Occipital lobe (tissue), 2 donors: Measurements from ENCODE around the gene TSPAN5. TPM values are rescaled to one million over a fixed set of nuclear protein-coding genes. Genes with fewer than 3 reads are reported as not detected.
A peak's percentile ranks its signal among the peaks of the same experiment; 100 is the strongest.

Source experiments
- DNase-seq: peaks from one replicate; lab custom pipeline; 2025; lab: John Stamatoyannopoulos, UW
- total RNA-seq: library from RNA; depleted of rRNA; stranded (reverse); fragments of >200 nt; gene quantifications from one replicate; pipeline ENCODE4 v1.2.3, GENCODE V29; 2014

Gene TSPAN5
- total RNA-seq, 1 donor from 2014 or later, result 90.5 TPM

DNA sequence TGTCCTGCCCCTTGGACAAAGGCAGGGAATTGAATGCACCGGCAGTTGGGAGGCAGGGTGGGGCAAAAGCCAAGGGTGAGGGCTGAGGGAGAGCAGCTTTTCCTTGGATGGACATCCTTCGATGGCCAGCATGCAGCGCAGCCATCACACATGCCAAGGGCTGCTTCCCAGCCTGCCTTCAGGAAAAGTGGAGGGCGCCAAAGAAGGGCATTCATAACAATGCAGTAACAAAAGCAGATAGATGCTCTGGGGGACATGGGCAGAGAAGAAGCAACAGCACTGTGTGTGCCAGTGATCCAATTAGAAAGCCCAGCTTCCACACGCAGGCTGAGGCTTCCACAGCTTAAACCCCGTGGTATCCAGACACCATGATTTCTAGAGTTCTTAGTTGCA is 71.5 kb downstream of the TSPAN5 start:
- DNase-seq, result no peak

DNA sequence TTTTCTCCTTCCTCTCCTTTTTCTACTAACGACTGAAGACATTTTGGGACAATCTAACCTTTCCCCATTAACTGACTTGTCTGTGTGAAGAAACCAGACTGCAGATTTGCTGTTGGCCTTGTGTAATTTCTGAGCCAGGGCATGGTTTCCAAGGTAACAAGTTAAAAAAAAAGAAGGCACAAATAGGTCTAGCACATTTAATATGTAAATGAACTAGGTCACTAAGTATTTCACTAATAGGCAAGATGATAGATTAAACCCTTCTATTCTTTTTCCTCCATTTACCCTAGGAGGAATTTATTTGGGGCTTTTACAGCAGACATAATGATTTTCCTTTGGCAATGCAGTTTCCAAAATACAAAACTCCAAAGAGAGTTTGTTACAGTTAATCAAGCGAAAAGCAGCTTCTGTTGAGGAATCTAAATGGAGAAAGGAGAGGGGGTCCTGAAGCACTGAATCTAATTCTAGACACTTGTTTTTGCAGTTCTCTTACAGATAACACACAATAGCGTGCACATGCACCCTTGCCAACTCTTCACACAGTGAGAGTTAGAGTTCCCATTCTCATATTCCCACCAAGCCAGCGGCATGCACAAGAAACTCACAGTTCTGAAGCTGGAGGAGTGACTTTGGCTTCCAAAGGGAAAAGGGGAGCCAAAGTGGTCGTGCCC is 72.0 kb downstream of the TSPAN5 start:
- DNase-seq, result no peak

DNA sequence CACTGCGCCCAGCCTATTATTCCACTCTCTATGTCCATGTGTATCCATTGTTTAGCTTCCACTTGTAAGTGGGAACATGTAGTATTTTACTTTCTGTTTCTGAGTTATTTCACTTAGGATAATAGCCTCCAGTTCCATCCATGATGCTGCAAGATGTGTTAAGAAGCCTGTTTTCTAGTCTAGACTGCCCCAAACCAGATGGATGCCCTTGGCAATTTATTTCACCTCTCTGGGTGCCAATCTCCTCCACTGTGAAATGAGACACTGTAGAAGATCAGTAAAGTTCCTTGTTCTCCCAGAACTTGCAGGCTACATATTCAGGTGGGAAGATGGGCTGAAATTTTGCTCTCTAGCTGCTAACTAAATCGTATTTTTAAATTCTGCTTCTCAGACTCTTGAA is 72.8 kb downstream of the TSPAN5 start:
- DNase-seq, result no peak

DNA sequence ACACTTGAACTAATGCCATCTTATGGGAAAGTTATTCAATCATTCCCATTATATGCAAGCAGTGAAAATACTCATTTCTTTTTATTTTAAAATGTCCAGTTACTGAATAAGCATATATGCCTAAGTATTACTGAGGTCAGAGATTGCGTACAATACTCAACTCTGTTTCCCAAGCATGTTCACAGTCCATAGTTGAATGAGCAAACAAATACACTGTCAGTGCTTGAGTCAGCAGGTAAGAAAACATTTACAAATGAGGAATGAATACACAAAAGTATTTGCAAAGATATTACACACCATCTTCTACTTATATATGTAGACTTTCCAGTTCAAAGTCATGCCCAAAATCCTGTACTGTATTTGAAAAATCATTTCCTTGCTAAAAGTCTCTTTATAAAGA is 74.1 kb downstream of the TSPAN5 start:
- DNase-seq, result no peak

DNA sequence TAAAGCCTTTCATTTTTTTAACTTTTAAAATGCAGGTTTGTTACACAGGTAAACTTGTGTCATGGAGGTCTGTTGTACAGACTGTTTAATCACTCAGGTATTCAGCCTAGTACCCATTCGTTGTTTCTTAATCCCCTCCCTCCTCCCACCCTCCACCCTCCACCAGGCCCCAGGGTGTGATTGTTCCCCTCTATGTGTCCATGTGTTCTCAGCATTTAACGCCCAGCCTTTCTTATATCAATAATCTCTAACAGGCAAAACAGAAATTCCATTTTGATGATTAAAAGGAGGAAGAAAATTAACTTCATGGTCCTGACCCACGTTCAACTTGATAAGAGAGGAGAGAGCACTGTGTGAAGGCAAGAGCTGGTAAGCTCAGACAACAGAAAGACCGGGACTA is 75.1 kb downstream of the TSPAN5 start:
- DNase-seq, result no peak

DNA sequence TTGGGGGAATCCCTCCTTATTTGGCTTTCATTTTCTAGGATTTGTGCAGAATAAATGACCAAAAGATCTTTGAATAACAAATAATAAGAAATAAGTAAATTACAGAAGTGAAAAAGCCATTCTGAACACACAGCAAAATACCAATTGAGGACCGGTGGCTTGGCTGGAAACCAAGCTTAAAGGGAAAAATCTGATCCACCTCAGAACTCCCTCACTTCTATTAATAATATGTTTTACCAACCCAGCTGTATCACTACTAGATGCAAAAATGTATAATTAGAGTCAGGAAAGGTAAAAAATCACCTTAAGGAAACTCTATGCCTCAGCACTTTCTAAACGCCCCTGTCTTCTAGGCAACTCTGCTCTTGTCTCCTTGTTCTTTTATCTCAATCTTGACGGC is 77.3 kb downstream of the TSPAN5 start:
- DNase-seq, result no peak

DNA sequence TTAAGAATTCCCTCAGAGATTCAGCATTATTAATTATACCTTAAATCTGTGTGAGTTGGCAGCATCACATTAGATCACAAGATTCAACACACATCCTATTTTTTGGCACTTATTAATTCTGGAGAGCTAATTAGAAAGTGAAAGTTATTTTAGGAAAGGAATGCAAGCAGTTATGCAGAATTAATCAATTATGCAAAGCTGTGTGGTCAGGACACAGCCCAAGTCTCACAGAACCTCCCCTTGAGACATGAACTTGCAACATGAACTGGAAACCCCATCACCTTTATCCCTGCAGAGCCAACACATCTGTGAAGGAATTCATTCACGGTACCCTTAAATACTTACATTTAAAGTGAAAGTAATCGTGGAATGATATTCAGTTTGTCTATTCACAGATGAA is 80.5 kb downstream of the TSPAN5 start:
- DNase-seq, result no peak

DNA sequence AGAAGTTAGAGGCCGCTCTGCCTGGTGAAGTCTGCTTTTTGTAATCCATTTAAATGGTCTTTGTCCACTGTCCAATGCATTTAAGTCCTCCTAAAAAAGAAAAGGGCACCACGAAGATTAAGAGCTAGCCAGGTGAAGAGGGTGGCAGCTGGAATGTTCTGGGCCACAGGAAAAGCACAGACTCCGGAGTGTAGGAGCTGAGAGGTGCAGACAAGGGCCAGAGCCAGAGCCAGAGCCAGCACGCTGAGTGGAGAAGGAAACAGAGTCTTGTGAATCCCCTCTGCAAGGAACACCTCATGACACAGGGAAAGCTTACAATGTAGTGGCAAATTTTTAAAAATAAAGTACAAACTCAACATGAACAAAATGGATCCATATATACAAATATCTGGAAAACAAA is 83.6 kb downstream of the TSPAN5 start:
- DNase-seq, result no peak

DNA sequence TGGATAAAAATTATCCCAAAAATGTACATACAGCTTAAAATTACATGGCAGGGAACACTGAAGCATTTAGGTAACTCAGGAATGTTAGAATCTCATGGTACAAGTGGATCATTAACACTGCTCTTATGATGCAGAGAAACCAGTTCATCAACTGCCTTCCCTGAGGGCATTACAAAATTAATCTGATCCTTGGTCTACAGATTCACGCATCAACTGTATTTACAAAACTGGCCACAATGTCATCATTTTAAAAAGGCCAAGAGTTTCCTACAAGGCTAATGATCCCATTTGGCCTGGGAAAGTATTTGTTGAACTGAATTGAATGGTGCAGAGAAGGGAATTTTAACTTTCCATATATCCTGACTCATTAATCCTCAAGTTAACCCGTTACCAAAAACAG is 84.6 kb downstream of the TSPAN5 start:
- no peak for DNase-seq

DNA sequence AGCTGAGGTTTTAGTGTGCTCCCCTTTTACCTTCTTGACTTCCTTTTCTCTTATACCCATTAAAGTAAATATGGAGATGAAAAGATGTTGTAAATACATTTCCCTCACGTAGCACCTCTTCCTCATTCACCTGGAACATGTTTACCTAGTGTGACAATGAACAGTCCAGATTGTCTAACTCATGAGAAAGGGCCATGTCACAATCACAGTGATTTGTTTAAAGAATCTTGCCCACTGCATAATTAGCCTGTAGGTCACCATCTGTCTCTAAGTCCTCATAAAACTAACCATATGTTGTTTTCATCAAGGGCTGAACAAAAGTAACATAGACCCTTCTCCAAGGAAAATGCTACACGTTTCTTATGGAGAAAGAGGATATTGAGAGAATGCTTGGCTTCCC is 85.7 kb downstream of the TSPAN5 start:
- DNase-seq, result no peak

DNA sequence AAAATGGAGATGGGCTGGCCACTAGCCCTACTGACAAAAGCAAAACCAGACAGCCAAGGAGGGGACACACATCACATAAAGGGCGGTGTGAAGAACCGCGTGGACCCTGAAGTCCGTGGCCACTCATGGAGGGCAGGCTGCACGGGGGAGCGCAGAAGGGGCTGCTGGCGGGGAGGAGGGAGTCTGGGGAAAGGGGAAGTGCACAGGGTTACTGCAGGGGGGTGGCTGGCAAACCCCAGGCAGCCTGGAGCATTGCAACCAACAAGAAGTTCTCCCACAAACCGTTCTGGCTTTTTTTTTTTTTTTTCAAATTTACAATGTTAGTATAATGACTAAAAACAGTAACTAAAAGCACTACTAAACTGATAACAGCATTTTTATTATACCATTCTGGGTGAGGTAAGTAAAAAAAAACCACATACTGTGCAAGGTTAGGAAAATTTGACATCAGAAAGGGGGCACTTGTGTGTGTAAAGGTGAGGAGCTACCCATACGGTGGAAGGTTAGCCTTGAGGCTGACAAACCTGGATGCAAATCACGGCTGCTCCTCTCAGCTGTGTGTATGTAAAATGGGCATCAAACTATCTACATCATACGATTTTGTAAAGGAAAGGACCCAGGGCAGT is 87.1 kb downstream of the TSPAN5 start:
- DNase-seq, result no peak

DNA sequence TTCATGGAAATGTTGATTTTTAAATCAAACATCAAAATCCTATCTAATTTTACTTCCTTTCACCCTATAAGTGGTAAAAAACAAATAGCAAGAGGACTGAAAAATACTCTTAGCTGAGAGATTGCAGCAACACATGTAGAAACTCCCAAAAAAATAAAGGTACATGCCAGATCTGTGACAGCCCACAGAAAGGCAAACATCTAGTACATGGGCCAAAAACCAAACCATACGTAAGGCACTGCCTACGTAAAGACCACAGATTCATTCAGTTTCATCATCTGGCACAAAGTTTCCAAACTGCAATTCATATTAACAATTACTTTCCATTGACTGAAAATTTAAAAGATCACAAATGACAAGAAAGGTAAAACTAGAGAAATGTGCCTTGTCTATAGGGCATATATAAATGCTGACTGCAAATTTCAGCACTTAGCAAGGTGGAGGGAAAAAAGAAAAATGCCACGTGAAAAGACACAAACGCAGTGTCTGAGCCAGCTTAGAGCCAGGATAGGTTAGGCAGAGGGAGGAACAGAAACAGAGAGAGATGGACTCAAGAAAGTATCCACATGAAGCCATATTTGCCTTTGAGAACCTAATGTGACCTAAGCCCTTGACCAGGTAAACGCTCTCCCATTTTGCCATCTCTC is 88.1 kb downstream of the TSPAN5 start:
- no peak for DNase-seq

DNA sequence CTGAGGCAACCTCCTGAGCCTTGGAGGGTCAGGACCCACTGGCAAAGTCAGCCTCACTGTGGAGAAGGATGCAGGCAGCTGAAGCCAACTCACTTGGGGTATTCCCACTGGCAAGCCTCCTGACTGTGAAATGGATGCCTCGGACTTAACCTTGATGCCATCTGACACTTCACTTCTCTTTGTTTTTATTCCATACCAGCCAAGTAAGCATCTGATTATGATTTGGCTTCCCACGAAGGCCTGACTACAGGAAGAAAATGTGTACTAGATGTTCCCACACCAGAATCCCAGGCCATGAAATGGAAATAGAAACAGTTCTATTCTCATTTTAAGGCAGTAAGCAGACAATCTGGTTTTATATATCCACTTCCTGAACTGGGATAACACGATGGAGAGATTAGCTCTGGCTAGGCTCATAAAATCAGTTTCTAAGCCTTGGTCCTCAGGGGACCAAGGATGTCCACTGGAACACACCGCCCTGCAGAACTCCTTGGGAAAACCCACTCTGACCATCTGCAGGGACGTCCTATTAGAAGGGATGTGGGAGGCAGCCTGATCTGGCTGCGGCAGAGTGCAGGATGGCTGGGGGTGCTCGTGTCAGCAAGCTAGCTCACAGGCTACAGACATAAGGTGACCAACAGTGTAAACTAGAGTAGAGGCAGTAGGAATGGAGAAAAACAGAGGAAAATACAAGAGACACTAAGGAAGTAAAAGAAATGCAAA is 89.3 kb downstream of the TSPAN5 start:
- DNase-seq, result no peak

DNA sequence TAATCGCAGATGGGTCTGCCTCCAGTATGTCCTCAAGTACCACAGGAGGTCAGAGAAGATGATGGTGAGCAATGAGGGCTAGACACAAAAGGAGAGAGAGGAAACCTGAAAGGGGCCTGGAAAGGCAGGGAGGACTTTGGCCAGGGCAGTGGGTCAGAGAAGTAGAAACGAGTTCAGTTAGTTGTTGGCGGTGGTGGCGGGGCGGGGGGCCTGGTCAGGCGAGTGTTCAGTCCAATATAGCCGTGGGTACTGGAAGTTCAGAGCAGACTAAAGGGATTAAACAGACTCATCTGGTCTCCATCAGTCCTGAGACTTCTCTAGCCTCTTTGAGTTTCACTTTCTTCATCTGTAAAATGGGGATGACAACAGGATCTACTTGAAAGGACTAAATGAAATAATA is 90.8 kb downstream of the TSPAN5 start:
- DNase-seq, result no peak

DNA sequence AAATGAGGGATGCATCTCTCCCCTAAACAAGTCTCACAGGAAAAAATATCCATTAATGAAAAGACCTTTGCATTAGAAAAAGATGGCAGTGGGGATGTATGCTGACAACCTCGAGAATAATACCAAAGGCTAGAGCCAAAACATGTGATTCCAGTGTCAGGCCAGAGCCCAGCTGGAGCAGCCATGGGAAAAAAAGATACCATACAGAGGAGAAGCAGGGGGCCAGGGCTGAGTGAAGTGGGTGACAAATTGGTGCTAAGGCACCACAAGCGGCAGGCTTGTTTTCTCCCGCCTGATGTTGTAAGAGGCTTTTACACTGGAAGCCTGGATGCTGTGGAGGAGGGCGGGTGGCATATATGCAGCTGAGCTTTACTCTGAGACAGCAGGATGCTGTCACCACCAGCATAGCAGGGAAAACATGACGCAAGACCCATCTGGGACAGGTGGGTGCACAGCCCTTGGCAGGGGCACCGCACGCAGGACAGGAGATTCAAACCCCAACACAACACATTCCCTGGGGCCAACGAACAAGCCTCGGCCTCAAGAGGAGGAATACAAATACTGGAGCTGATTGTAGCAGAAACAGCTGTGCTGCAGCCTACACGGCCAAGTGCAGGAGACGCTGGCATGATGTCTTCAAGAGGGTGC is 91.9 kb downstream of the TSPAN5 start:
- DNase-seq, result peak; percentile 73

DNA sequence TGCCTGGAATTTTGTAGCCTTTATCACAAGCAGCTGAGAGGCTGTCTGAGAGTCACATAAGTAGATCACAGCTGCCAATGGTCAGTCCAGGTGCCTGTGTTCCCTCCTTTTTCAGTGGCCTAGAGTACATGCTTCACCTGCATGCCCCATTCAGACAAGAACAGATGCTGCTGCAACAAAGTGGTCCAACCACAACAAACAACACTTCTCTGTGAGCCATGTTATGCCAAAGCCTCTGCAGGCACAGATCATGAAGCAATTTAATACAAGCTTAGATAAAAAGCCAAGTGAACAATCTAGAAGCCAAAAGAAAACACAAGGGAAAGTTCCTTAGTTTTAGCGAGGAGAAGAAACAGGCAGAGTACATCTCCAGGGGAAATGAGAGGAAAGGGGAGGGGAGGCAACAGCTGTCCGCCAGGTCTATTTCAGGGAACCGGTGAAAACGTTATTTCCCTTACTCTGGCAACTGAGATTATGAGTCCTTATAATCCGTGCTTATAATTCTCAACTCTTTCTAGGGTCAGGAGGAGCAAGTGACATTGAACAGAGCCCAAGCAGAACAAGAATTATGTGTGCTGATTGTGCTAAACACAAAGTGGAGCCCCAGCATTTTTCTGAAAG is 92.6 kb downstream of the TSPAN5 start:
- DNase-seq, result no peak

DNA sequence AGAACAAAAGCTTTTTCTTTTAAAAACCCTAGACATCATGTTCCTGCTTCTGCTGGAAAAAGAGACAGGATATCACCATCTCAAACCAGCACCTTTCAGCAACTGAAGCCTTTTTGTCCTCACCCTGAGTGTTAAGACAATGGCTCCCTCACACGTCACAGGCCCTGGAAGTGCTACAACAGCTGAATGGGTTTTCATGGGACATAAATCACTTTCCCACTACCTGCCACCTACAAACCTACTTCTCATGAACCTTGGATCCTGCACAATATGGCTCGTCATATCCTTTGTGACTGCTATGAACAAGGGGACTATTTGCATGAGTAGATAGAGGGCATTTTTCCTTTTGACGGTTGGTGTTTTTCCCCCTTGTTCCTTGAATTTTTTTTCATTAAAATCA is 93.6 kb downstream of the TSPAN5 start:
- no peak for DNase-seq

DNA sequence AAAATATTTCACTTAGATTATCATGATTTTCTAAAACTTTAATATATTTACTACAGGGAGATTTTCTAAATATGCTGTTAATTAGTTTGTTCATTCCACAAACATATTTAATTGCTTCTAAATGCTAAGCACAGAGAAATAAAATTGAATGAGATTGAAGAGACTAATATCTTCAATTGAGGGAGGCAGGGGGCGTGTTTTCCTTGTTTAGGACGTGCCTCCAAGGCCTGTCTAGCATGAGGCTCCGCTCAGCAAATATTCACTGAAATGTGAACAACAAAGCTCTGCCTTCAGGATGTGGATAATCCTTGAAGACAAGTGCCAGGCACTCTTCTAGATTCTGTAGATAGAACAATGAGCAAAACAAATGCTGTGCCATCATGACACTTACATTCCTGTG is 98.1 kb downstream of the TSPAN5 start:
- no peak for DNase-seq

DNA sequence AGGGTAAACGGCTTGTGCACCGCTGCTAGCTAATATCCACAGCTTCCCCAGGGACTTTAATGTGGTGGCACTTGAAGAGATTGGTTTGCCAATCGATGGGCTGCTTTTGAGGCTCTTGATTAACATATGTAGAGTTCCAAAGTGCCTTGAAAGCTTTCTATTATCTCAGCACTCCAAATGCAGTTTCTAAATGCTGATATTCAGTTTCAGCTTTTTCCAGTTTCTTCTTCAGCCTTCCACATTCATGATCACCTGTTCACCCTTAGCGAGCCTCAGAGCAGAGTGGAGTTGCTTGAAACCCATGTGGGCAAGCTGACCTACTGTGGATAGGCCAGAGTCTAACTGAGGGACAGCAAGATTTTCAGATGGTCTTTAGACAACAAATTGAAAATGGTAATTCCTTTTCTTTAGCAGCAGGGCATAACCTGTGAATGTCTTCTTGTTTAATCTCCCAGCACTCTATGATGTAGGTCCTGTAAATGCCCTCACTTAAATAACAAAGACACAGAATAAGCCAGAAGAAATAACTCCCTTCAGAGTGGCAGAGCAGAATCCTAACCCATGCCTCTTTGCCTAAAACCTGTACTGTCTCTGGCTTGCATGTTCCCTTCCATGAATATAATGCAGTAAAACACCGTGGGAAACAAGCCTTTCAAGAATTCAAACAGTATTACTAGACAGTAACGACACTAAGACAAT is 99.8 kb downstream of the TSPAN5 start:
- no peak for DNase-seq

DNA sequence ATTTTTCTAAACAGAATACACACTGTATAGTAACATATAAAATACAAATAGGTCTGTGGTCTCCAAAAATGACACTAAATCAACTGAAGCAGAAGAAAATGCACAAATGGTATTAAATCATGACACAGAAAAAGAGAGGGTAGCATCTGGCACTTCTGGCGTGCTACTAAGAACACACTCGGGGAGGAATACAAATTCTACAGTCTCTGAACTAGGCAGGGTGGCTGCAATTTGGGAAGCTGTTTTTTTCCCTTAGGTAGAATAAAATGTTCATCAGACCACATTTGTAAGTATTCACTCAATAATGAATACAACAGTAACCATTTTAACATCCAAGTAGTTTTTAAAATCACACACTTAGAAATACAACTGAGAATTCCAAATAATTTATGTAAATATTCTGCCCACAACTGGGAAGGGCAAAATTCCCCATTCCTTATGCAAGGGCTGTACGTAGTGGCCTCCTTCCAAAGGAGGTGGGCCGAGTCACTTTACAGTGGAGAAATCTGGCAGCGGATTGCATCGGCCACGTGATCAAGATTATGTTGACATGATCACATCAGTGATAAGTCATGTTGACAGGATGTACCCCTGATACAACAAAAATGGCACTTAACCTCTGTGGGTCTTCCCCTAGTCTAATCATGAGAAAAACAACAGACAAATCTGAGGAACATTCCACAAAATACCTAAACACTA is 101.1 kb downstream of the TSPAN5 start:
- DNase-seq, result no peak
